ENCODE data around the gene FGB.

The FGB gene

GRCh38 chr4:154615211-154615610, 52.4 kb downstream of the FGB start:
- Histone ChIP-seq H3K4me1 (ENCODE audit: control insufficient read depth, low read depth, low read length) (no peaks in the 10 kb centered on the region), H3K9me3 (ENCODE audit: control insufficient read depth, low read depth, low read length) (no peaks in the 10 kb centered on the region), H3K27ac (ENCODE audit: low read length) (no peak overlapping the region), H3K27me3 (ENCODE audit: control insufficient read depth, insufficient read depth, low read length) (no peaks in the 10 kb centered on the region), H3K36me3 (ENCODE audit: control insufficient read depth, low read depth, low read length) (no peaks in the 10 kb centered on the region), H3K9ac (ENCODE audit: low read length) (no peak overlapping the region), H3K4me3 (ENCODE audit: low read length) (no peak overlapping the region)

- H3K27me3 ChIP-seq (ENCODE audit: control insufficient read depth, insufficient read depth, low read length), result no peaks in the 10 kb centered on the region
- H3K9ac ChIP-seq (ENCODE audit: low read length), result no peak overlapping the region
- no peaks in the 10 kb centered on the region for H3K36me3 ChIP-seq (ENCODE audit: control insufficient read depth, low read depth, low read length)
- H3K27ac ChIP-seq (ENCODE audit: low read length), result no peak overlapping the region
- no peaks in the 10 kb centered on the region for H3K4me1 ChIP-seq (ENCODE audit: control insufficient read depth, low read depth, low read length)
- no peaks in the 10 kb centered on the region for H3K9me3 ChIP-seq (ENCODE audit: control insufficient read depth, low read depth, low read length)
- no peak overlapping the region for H3K4me3 ChIP-seq (ENCODE audit: low read length)
Measured at GRCh38 chr4:154616287-154616686, 53.5 kb downstream of the FGB start.

GRCh38 chr4:154616731-154617130, 53.9 kb downstream of the FGB start:
- Histone ChIP-seq H3K4me3 (ENCODE audit: low read length) (no peak overlapping the region), H3K9ac (ENCODE audit: low read length) (no peak overlapping the region), H3K9me3 (ENCODE audit: control insufficient read depth, low read depth, low read length) (no peaks in the 10 kb centered on the region), H3K27me3 (ENCODE audit: control insufficient read depth, insufficient read depth, low read length) (no peaks in the 10 kb centered on the region), H3K27ac (ENCODE audit: low read length) (no peak overlapping the region), H3K4me1 (ENCODE audit: control insufficient read depth, low read depth, low read length) (no peaks in the 10 kb centered on the region), H3K36me3 (ENCODE audit: control insufficient read depth, low read depth, low read length) (no peaks in the 10 kb centered on the region)

- no peaks in the 10 kb centered on the region for H3K27me3 ChIP-seq (ENCODE audit: control insufficient read depth, insufficient read depth, low read length)
Measured at GRCh38 chr4:154617820-154618317, 55.1 kb downstream of the FGB start.

GRCh38 chr4:154618708-154619315, 56.0 kb downstream of the FGB start:
- Histone ChIP-seq H3K9me3 (ENCODE audit: control insufficient read depth, low read depth, low read length) (no peaks in the 10 kb centered on the region), H3K36me3 (ENCODE audit: control insufficient read depth, low read depth, low read length) (no peaks in the 10 kb centered on the region), H3K27ac (ENCODE audit: low read length) (no peak overlapping the region), H3K27me3 (ENCODE audit: control insufficient read depth, insufficient read depth, low read length) (no peaks in the 10 kb centered on the region), H3K4me3 (ENCODE audit: low read length) (no peak overlapping the region), H3K4me1 (ENCODE audit: control insufficient read depth, low read depth, low read length) (no peaks in the 10 kb centered on the region), H3K9ac (ENCODE audit: low read length) (no peak overlapping the region)

More at GRCh38 chr4:154617820-154618317, 55.1 kb downstream of the FGB start:
- no peak overlapping the region for H3K9ac ChIP-seq (ENCODE audit: low read length)
- H3K36me3 ChIP-seq (ENCODE audit: control insufficient read depth, low read depth, low read length), result no peaks in the 10 kb centered on the region
- H3K4me3 ChIP-seq (ENCODE audit: low read length), result no peak overlapping the region
- H3K4me1 ChIP-seq (ENCODE audit: control insufficient read depth, low read depth, low read length), result no peaks in the 10 kb centered on the region
- no peaks in the 10 kb centered on the region for H3K9me3 ChIP-seq (ENCODE audit: control insufficient read depth, low read depth, low read length)
- H3K27ac ChIP-seq (ENCODE audit: low read length), result no peak overlapping the region

GRCh38 chr4:154620111-154620510, 57.3 kb downstream of the FGB start:
- no peaks in the 10 kb centered on the region for H3K27me3 ChIP-seq (ENCODE audit: control insufficient read depth, insufficient read depth, low read length)
- no peaks in the 10 kb centered on the region for H3K9me3 ChIP-seq (ENCODE audit: control insufficient read depth, low read depth, low read length)
- H3K9ac ChIP-seq (ENCODE audit: low read length), result no peak overlapping the region
- no peak overlapping the region for H3K27ac ChIP-seq (ENCODE audit: low read length)
- no peak overlapping the region for H3K4me3 ChIP-seq (ENCODE audit: low read length)
- H3K36me3 ChIP-seq (ENCODE audit: control insufficient read depth, low read depth, low read length), result no peaks in the 10 kb centered on the region
- H3K4me1 ChIP-seq (ENCODE audit: control insufficient read depth, low read depth, low read length), result no peaks in the 10 kb centered on the region
